K562 (cell line): ENCODE measurements around the gene CSNK1D.

Experiments used
- NCOA1 ChIP-seq: fragments of 450-650 bp; IDR thresholded peaks from 2 replicates; pipeline ENCODE4 v1.6.1; 2016; ENCODE audit warnings: low read depth
- POLR2A ChIP-seq: fragments of 450-650 bp; conservative IDR thresholded peaks from 2 replicates; pipeline ENCODE4 v1.6.1; 2016
- RBM17 ChIP-seq: fragments of 200-400 bp; formaldehyde crosslinking; IDR thresholded peaks from 2 replicates; pipeline ENCODE4 v1.6.1; 2017; ENCODE audit warnings: low read depth, mild to moderate bottlenecking, low read length, borderline replicate concordance
- RCOR1 ChIP-seq, 2 experiments: IDR thresholded peaks; 2 replicates each; pipeline ENCODE4 v1.6.1; 2012; ENCODE audit warnings: low read depth in 2 of 2, low read length in 2 of 2, borderline replicate concordance in 1 of 2, improper control_type of control experiment in 1 of 2
- RFX5 ChIP-seq: IDR thresholded peaks from 2 replicates; pipeline ENCODE4 v1.6.1; 2011; ENCODE audit warnings: low read depth, mild to moderate bottlenecking, improper control_type of control experiment, low read length
- ZC3H11A ChIP-seq: IDR thresholded peaks from 2 replicates; pipeline ENCODE4 v1.6.1; 2012; ENCODE audit warnings: low read depth, low read length, improper control_type of control experiment

DNA sequence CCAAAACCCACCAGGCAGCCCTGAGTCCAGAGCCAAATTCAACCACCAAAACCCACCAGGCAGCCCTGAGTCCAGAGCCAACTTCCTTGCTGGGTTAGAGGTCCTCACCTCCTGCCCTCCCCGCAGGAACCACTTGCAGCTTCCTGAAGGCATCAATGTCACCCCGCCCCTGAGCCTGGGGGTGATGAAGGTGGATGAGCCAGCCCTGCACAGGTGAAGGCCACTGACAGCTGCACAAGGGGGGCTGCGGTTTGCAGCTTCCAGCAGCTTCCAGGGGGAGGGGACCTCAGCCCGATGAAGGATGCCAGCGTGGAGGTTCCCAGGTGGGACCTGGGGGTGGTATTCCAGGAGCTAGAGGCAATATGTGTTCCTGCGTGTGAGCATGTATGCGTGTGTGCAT lies 7.6 kb upstream of the CSNK1D start:
- TF ChIP-seq ZC3H11A, result no peak
- TF ChIP-seq RBM17, result no peak
- TF ChIP-seq NCOA1, result no peak
- TF ChIP-seq RFX5, result no peak
- TF ChIP-seq POLR2A, result no peak
- TF ChIP-seq RCOR1 (IDR thresholded peaks at IDR 0.05; ENCODE audit: borderline replicate concordance in 1 of 2, low read depth in 2 of 2, low read length in 2 of 2), result no peak
